Transverse colon (tissue), 4 donors: ENCODE data around the gene SMDT1. TPM values are rescaled to one million over a fixed set of nuclear protein-coding genes. Genes with fewer than 3 reads are reported as not detected.

Source experiments
- DNase-seq: peaks from one replicate; pipeline ENCODE4 v3.0.0-alpha.2; 2019
- H3K27ac ChIP-seq, 4 donors: fragments of 200-600 bp; sonication (generic); 2 replicates each; pipeline ENCODE4 v1.5.1; 2016 to 2018; ENCODE audit warnings: inconsistent platforms in 4 of 4
- H3K27me3 ChIP-seq: fragments of 200-600 bp; sonication (generic); 2 replicates; pipeline ENCODE4 v1.5.1; 2017; ENCODE audit warnings: inconsistent platforms
- H3K36me3 ChIP-seq, 4 donors: fragments of 200-600 bp; sonication (generic); 2 replicates each; pipeline ENCODE4 v1.5.1; 2017 to 2019; ENCODE audit warnings: inconsistent platforms in 4 of 4
- H3K4me1 ChIP-seq, 4 donors: fragments of 200-600 bp; sonication (generic); 2 replicates each; pipeline ENCODE4 v1.5.1; 2017 to 2020; ENCODE audit warnings: inconsistent platforms in 4 of 4
- H3K4me3 ChIP-seq, 4 donors: fragments of 200-600 bp; sonication (generic); 1 replicate in 1 of 4; 2 replicates in 3 of 4; pipeline versions ENCODE4 v1.5.1 to v1.6.1; 2017 to 2019; ENCODE audit warnings: inconsistent platforms in 4 of 4
- H3K9me3 ChIP-seq, 2 donors: fragments of 200-600 bp; sonication (generic); 2 replicates each; pipeline ENCODE4 v1.5.1; 2017 to 2019; ENCODE audit warnings: inconsistent platforms in 2 of 2
- CTCF ChIP-seq, 5 experiments: fragments of 200-600 bp in 3 of 5; fragments of 450-650 bp in 2 of 5; sonication (generic) in 3 of 5; IDR thresholded peaks; 1 replicate in 2 of 5; 2 replicates in 3 of 5; pipeline ENCODE4 v1.5.1; 2016 to 2017; ENCODE audit warnings: antibody characterized with exemption in 5 of 5, inconsistent platforms in 3 of 5, mild to moderate bottlenecking in 2 of 5, moderate library complexity in 1 of 5
- EP300 ChIP-seq: sonication (generic); formaldehyde crosslinking; IDR thresholded peaks from one replicate; pipeline ENCODE4 v1.6.1; 2017; ENCODE audit warnings: antibody characterized with exemption, low read depth
- POLR2A ChIP-seq: fragments of 450-650 bp; IDR thresholded peaks from one replicate; pipeline ENCODE4 v1.6.1; 2016; ENCODE audit warnings: antibody characterized with exemption, mild to moderate bottlenecking, moderate library complexity
- POLR2AphosphoS5 ChIP-seq, 3 donors: sonication (generic); formaldehyde crosslinking; IDR thresholded peaks; one replicate each; pipeline ENCODE4 v1.6.1; 2016; ENCODE audit warnings: antibody characterized with exemption in 3 of 3
- WGBS, 2 donors: methylation state at CpG; one replicate each; pipeline ENCODE4 v1.1.5; 2018; ENCODE audit warnings: low coverage in 1 of 2; 5-methylcytosine and 5-hydroxymethylcytosine counted together
- in situ Hi-C, 4 donors: fragments of 200-750 bp; cut with MboI; loops; one replicate each; pipeline versions ENCODE4 v1.15.0 to v1.15.1; 2017; ENCODE audit warnings: low sequenced_read_pairs in 3 of 4, low pct_ligation_motif_present in 1 of 4, low pct_unique_long_range_greater_than_20kb in 1 of 4
- intact Hi-C: fragments of 100-400 bp; cut with DNase I; formaldehyde crosslinking; loops from one replicate; pipeline ENCODE4 v1.15.1; 2023; ENCODE audit warnings: low total_unique reads
- total RNA-seq, 4 donors: library from RNA; depleted of rRNA; stranded (reverse); fragments of >200 nt; gene quantifications; one replicate each; pipeline ENCODE4 v1.1.0, GENCODE V29; 2016

The SMDT1 gene
- 10 to 100 TPM in 3 of 4 donors, 1 to 10 TPM in 1; 4.8 to 44.9 (median 18.8) TPM for total RNA-seq

- Histone ChIP-seq H3K36me3 (peaks cover 0 to 6% (median 0%) of the 10 kb centered on the region in 4 donors), H3K27me3 (no peaks in the 10 kb centered on the region), H3K4me3 (peak within 1 kb of the TSS; percentile 53 to 83 (median 72)), H3K27ac (peak within 1 kb of the TSS; percentile 96 to 98 (median 97)), H3K9me3 (no peaks in the 10 kb centered on the region), H3K4me1 (peaks cover 23 to 44% (median 33%) of the 10 kb centered on the region in 4 donors)
- TF ChIP-seq POLR2A (peak; percentile 93), EP300 (no peak), CTCF (IDR thresholded peaks at IDR 0.05) (peak in 2 of 5 experiments; percentile 5 to 17), POLR2AphosphoS5 (IDR thresholded peaks at IDR 0.05) (peak; percentile 81 to 94 (median 91))
- intact Hi-C loops = no loop called here
- peak; percentile 100 for DNase-seq
- WGBS, 2 donors = 0% methylated on average over 67 of the region's 71 CpGs; no CpG with 5 or more reads in 1 of the 2 donors
- in situ Hi-C loops = no loop called here
These were observed at the start of gene SMDT1 for GRCh38 chr22:42079319-42080251. SMDT1 (plus strand) TSS chr22:42079700; CDS start chr22:42079769, 69 bp downstream.

- no peak for DNase-seq
- 93% methylated on average over 5 of the region's 5 CpGs; no CpG with 5 or more reads in 1 of the 2 donors for WGBS, 2 donors
- no peak overlapping the region for H3K4me3 ChIP-seq
- H3K27me3 ChIP-seq = no peaks in the 10 kb centered on the region
- no peaks in the 10 kb centered on the region for H3K4me1 ChIP-seq
- TF ChIP-seq EP300 = no peak
- no peak for TF ChIP-seq CTCF (IDR thresholded peaks at IDR 0.05)
- TF ChIP-seq POLR2AphosphoS5 (IDR thresholded peaks at IDR 0.05) = no peak
- no peak for TF ChIP-seq POLR2A
- no peaks in the 10 kb centered on the region for H3K9me3 ChIP-seq
- no peak overlapping the region for H3K27ac ChIP-seq
- intact Hi-C loops (no loop called here), in situ Hi-C loops (no loop called here)
- no peaks in the 10 kb centered on the region for H3K36me3 ChIP-seq
These were observed 46.0 kb upstream of the SMDT1 start for GRCh38 chr22:42033263-42034181.

GRCh38 chr22:42035256-42035655 is 44.2 kb upstream of the SMDT1 start:
- Histone ChIP-seq H3K4me1 (no peaks in the 10 kb centered on the region), H3K4me3 (no peak overlapping the region), H3K36me3 (no peaks in the 10 kb centered on the region), H3K27ac (no peak overlapping the region), H3K27me3 (no peaks in the 10 kb centered on the region), H3K9me3 (no peaks in the 10 kb centered on the region)
- DNase-seq = no peak
- 81 to 100% methylated on average over 1 to 7 of the region's 8 CpGs for WGBS, 2 donors
- TF ChIP-seq EP300 (no peak), POLR2AphosphoS5 (IDR thresholded peaks at IDR 0.05) (no peak), CTCF (IDR thresholded peaks at IDR 0.05) (no peak), POLR2A (no peak)
- in situ Hi-C loops = no loop called here
- intact Hi-C loops = no loop called here

- 97 to 98% methylated on average over 5 of the region's 5 CpGs for WGBS, 2 donors
- TF ChIP-seq EP300 (no peak), CTCF (IDR thresholded peaks at IDR 0.05) (no peak), POLR2A (no peak), POLR2AphosphoS5 (IDR thresholded peaks at IDR 0.05) (no peak)
- no peaks in the 10 kb centered on the region for H3K27me3 ChIP-seq
- intact Hi-C loops = no loop called here
- H3K36me3 ChIP-seq = no peaks in the 10 kb centered on the region
- H3K4me3 ChIP-seq = no peak overlapping the region
- no peaks in the 10 kb centered on the region for H3K4me1 ChIP-seq
- H3K27ac ChIP-seq = no peak overlapping the region
- in situ Hi-C loops = no loop called here
- no peak for DNase-seq
- peaks cover 9 to 11% of the 10 kb centered on the region in 2 donors for H3K9me3 ChIP-seq
These were observed 40.2 kb upstream of the SMDT1 start for GRCh38 chr22:42039271-42039670.
